HG02759 (cell line): ENCODE data around the gene SRRM3.
A peak's percentile ranks its signal among the peaks of the same experiment; 100 is the strongest.
"Not testable (repeated sequence)": the region's sequence is repeated elsewhere in the genome, so short reads cannot be mapped to it uniquely, and the experiment has no call there.

Experiments used
- ATAC-seq: cut with Tn5 transposase; IDR thresholded peaks from one replicate; pipeline ENCODE4 v1.9.1; 2021; ENCODE audit warnings: mild to moderate bottlenecking, moderate library complexity; ENCODE audit not compliant: unreplicated experiment

Gene SRRM3

GRCh38 chr7:76285604-76286374, 84.1 kb downstream of the SRRM3 start:
- ATAC-seq: no peak

GRCh38 chr7:76286842-76287403, 85.2 kb downstream of the SRRM3 start:
- ATAC-seq: no peak

GRCh38 chr7:76290847-76291350, 89.2 kb downstream of the SRRM3 start:
- ATAC-seq: not testable (repeated sequence)

- ATAC-seq: peak; percentile 88
These were observed 89.9 kb downstream of the SRRM3 start for GRCh38 chr7:76291351-76292212.

GRCh38 chr7:76292213-76292573, 90.5 kb downstream of the SRRM3 start:
- no peak for ATAC-seq

GRCh38 chr7:76292911-76293310, 91.2 kb downstream of the SRRM3 start:
- not testable (repeated sequence) for ATAC-seq

- no peak for ATAC-seq
These were observed 91.8 kb downstream of the SRRM3 start for GRCh38 chr7:76293407-76293901.

- peak; percentile 36 for ATAC-seq
These were observed 92.8 kb downstream of the SRRM3 start for GRCh38 chr7:76294344-76295024.

GRCh38 chr7:76296743-76297740, 95.3 kb downstream of the SRRM3 start:
- no peak for ATAC-seq

- ATAC-seq: no peak
These were observed 98.6 kb downstream of the SRRM3 start for GRCh38 chr7:76300166-76300731.

- no peak for ATAC-seq
These were observed 99.3 kb downstream of the SRRM3 start for GRCh38 chr7:76301000-76301399.

- ATAC-seq: peak; percentile 54
These were observed 100.9 kb downstream of the SRRM3 start, which contains the start of gene HSPB1 for GRCh38 chr7:76302347-76303201. Gene HSPB1, plus strand, starts transcription at chr7:76302673. Its CDS starts 40 bp downstream, at chr7:76302713.

- ATAC-seq: peak; percentile 56
These were observed 101.8 kb downstream of the SRRM3 start for GRCh38 chr7:76303202-76304147.

- ATAC-seq: no peak
These were observed 103.2 kb downstream of the SRRM3 start for GRCh38 chr7:76304888-76305375.

GRCh38 chr7:76308874-76309273, 107.2 kb downstream of the SRRM3 start:
- ATAC-seq: not testable (repeated sequence)

GRCh38 chr7:76309341-76310101, 107.8 kb downstream of the SRRM3 start:
- not testable (repeated sequence) for ATAC-seq
